SHP77 (cell line): Measurements from ENCODE around the gene APLP2.
A peak's percentile ranks its signal among the peaks of the same experiment; 100 is the strongest.

Source experiments
- DNase-seq, 2 experiments: peaks; one replicate each; lab custom pipeline; 2025; lab: John Stamatoyannopoulos, UW

The APLP2 gene

DNA sequence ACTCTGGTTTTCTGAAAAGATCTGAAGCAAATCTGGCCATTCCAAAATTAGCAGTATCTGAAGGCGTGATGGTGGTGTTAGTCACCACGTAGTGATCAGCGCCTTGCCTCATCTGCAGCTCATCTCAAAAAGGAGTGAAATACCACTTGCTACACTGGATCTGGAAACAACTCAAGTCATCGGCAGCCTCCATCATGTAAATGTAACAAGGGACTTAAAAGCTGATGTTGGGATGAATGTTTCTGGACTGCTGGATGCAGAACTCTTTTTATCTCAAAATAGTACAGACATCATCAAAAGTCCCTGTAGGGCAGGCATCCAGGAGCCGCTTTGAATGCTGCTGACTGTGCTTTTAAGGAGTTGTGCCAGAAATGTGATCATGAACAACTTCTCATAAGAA, 14.1 kb upstream of the APLP2 start:
- DNase-seq, result no peak

DNA sequence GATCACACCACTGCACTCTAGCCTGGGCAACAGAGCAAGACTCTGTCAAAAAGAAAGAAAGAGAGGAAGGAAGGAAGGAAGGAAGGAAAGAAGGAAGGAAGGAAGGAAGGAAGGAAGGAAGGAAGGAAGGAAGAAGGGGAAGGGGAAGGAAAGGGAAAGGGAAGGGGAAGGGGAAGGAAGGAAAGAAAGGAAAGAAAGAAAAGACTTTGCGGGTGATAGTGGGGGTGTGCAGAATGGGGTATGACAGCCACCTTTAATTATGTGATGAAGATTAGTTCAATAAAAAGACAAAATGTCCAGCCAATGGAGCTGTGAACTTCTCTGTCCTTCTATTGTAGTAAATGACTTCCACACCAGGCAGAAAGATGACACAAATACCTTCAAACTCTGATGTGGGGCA, 8.7 kb upstream of the APLP2 start:
- no peak for DNase-seq

DNA sequence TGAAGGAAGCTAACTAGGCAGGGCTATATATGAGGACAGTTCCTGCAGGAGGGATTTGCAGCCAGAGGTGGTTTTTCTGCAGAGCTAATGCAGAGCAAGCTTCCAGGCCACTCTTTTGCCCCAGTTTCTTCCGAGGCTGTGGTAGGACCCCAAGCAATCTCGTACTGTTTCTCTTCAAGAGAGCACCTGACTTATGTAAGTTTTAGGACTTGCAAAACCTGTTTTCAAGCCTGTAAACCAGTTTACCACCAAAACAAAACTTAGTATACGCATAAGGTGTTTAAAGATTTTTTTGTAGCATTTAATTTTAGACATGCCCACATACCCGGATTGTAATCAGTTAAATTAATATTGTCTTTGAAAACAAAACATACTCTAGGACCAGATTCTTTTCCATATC, 7.7 kb upstream of the APLP2 start:
- no peak for DNase-seq

GRCh38 chr11:130063451-130063850, 6.2 kb upstream of the APLP2 start:
- no peak for DNase-seq

GRCh38 chr11:130064596-130064995, 5.1 kb upstream of the APLP2 start:
- no peak for DNase-seq

DNA sequence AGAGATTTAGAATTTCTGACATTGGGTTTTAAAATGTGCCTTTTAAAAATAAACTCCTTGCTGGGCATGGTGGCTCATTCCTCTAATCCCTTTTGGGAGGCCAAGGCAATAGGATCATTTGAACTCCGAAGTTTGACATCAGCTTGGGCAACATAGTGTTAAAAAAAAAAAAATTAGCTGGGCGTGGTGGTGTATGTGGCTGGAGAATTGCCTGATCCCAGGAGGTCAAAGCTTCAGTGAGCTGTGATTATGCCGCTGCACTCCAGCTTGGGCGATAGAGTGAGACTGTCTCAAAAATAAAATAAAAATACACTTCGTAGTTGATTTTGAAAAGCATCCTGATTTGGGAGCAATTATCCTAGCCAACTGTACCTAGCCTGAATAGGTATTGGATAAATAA, 3.4 kb upstream of the APLP2 start:
- no peak for DNase-seq

DNA sequence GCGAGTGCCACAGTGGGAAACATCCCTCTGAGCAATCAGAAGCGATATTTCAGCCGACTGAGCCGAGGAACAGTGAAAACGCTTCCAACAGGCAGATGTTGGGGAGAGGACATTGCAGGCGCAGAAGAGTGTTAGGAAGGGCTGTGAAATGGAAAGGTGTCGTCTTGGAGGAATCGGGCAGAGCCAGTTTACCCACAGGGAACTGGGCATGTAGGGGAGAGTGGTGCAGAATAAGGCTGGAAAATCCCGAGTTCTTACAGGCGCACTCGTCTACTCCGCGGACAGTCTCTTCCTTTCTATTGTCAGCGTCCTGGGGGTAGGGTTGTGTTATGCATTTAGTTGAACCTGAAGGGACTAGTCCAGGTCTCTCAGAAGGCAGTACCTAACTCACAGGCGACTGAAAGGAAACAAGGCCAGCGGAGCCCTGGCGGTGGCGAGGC, 1.1 kb upstream of the APLP2 start:
- peak in 1 of 2 experiments; percentile 44 for DNase-seq

DNA sequence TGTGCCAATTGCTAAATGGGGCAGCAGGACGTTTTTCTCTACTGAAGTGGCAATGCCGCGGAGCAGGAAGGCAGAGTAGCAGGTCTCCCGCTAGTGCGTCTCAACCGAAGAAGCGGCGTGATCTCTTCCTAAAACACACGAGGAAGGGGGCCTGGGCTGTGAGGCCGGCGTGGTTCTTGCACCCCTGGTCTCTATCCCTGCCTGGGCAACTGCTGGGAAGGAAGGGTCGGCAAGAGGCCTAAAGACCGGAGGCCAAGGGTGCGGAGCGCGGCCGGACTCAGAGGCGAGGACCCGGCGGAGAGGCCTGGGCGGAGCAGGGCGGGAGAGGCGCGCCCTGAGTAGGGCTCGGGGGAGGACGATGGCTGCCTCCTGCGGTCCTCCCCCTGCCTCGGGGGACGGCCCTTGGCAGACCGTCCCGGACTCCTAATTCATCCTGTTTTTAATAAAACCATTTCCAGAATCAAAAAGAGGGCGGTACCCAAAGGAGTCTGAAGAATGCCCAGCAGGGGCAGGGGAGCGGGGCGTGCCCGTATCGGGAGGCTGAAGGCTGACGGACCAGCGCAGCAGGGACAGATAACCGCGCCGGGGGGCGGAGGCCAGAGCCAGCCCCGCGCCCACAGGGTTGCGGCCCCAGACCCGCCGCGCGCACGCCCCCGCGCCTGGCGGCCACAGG, 572 bp upstream of the APLP2 start:
- DNase-seq, result peak; percentile 75 to 92

- DNase-seq, result peak in 1 of 2 experiments; percentile 43
These were observed 583 bp downstream of the APLP2 start for GRCh38 chr11:130070109-130070845.

DNA sequence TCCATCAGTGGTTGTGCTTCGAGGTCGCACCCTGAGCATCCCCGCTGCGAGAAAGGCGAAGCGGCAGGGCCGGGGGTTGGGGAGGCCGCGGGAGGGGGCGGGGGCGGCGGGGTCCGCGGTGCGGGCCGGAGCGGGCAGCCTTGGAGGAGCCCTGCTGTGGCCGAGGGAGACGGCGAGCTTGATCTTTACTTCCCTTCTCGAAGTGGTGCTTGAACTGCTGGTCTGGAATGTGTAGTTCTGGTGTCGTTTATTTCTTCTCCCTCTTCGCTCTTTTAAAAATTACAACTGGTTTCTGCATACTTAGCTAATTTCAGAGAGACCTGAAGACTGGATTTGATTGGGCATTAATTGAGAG, 1.1 kb downstream of the APLP2 start:
- no peak for DNase-seq

- no peak for DNase-seq
These were observed 1.6 kb downstream of the APLP2 start for GRCh38 chr11:130071211-130071712.

GRCh38 chr11:130074736-130075135, 5.0 kb downstream of the APLP2 start:
- DNase-seq, result no peak

DNA sequence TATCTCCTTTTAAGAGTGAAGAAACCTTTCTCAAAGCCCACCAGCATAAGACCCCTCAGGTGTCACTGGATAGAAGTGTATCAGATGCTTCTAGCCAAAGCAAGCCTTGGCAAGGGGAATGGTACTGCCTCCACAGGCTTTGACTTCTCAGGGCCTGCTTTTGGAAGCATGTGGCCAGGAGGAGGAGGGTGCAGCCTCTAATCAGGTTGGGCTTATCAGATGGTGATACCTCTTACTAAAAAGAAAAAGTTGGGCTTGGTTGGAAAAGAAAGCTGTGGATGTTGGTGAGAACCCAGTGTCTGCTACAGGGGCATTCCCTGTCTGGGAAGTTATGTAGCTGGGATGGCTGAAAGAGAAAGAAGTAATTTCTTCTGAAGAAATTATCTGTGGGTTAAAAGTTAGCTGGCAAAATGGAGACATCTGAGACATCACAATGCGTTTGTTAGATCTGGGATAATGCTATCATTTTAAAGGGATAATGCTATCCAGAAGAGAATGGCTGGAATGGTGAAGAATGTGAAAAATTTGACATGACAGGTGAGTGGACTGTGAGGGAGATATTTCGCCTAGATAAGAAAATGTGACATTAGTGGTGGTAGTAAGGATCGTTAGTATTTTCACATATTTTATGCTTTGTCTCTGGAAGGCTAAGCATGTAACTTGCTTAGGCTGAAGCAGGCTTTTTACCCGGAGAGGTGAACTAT, 7.2 kb downstream of the APLP2 start:
- no peak for DNase-seq

GRCh38 chr11:130077671-130078070, 8.0 kb downstream of the APLP2 start:
- DNase-seq, result no peak

GRCh38 chr11:130078080-130078479, 8.4 kb downstream of the APLP2 start:
- DNase-seq, result no peak

DNA sequence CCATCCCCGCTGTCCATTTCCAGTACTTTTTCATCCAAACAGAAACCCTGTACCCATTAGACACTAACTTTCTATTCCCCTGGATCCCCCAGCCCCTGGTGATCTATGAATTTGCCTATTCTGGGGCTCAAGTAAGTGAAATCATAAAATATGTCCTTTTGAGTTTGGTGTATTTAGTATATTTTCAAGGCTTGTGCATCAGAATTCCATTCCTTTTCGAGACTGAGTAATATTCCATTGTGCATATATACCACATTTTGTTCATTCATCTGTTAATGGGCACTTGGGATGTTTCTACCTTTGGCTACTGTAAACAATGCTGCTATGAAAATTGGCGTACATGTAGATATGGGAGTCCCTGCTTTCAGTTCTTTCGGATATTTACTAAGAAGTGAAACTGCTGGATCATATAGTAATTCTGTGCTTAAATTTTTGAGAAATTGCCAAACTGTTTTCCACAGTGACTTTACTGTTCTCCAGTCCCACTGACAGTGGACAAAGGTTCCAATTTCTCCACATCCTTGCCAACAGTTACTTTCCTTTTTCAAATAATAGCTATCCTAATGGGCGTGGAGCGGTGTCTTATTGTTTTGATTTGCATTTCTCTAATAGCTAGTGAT, 16.1 kb downstream of the APLP2 start:
- DNase-seq, result no peak

DNA sequence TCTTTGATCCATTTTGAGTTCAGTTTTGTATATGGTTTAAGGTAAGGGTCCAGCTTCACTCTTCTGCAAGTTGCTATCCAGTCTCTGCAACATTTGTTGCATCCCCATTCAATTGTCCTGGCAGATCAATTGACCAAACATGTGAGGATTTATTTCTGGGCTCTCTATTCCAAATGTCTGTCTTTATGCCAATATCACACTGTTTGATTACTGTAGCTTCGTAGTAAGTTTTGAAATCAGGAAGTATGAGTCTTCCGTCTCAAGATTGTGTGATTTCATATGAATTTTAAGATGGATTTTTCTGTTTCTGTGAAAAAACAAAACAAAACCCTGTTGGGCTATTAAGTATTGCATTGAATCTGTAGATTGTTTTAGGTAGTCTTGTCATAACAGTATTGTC, 17.0 kb downstream of the APLP2 start:
- DNase-seq, result no peak

GRCh38 chr11:130087294-130087926, 17.7 kb downstream of the APLP2 start:
- no peak for DNase-seq

DNA sequence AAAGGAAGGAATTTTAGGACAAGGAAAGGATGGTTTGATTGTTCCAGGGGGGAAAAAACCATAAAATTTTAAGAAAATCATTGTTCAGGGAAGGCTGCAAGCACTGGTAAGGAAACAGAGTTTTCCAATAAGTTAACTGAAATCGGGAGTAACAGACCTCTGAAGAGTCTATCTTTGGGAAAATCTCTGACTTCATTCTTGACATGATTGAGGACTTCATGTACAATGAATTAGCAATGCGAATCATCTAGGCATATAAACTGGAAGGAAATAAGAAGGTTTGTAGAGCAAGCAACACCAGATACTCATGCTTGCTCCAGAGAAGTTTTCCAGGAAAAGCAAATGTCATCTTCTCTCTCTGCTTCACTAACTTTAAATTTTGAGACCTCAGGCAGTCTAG, 18.5 kb downstream of the APLP2 start:
- DNase-seq, result no peak

DNA sequence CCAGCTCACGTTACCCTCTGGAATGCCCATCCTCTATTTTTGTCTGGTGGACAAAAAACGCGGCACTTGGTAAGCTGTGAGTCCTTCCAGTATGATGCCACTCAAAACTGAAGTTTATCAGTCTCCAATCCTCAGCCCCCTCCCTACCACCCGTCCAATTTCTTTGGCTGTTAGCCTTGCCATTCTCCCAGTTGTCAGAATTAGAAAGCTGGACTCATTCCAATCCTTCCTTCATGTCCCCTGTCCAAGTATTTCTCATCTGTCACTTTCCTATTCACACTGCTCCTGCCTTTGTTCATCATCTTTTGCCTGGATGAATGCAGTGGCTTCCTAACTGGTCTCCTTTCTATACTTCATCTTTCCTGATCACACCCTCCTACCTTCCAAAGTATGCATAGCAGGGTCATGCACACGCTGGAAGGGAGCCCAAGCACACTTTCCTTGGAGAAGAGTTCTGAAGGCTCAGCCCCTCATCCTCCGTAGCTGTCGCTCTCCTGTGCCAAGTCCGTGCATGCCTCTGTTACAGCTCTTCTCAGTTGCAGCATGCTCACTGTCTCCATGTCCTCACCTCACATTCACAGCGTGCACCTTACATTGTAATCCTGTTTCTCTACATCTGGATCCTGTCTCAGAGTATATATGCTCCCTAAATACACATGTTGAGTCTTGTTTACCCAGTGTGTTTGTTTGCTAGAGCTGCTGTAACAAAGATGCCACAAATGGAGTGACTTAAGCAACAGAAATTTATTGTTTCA, 19.4 kb downstream of the APLP2 start:
- DNase-seq, result no peak

DNA sequence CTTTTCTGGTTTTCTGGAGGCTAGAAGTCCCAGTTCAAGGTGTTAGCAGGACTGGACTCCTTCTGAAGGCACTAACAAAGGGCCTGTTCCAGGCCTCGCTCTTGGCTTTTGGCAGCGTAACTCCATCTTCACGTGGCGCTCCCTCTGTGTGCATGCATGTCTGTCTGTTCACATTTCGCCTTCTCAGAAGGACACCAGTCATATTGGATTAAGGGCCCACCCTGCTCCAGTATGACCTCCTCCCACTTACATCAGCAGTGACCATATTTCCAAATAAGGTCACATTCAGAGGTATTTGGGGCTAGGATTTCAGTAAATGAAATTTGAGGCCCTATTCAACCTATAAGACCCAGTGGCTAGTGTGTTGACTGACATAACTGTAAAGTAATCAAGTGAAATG, 20.0 kb downstream of the APLP2 start:
- DNase-seq, result no peak
